ENCODE data around the gene TICAM1.
"Not testable (repeated sequence)": the region's sequence is repeated elsewhere in the genome, so short reads cannot be mapped to it uniquely, and the experiment has no call there.

The TICAM1 gene

GRCh38 chr19:4803736-4804695 lies 27.5 kb downstream of the TICAM1 start:
- DNase-seq = no peak

GRCh38 chr19:4802711-4803110 lies 28.8 kb downstream of the TICAM1 start:
- no peak for DNase-seq

GRCh38 chr19:4801085-4801619 lies 30.4 kb downstream of the TICAM1 start:
- DNase-seq = no peak

GRCh38 chr19:4800591-4801081 lies 30.9 kb downstream of the TICAM1 start:
- no peak for DNase-seq

GRCh38 chr19:4795400-4795799 lies 36.1 kb downstream of the TICAM1 start:
- no peak for DNase-seq

GRCh38 chr19:4794971-4795370 lies 36.5 kb downstream of the TICAM1 start:
- DNase-seq = no peak

GRCh38 chr19:4793278-4793677 lies 38.2 kb downstream of the TICAM1 start:
- DNase-seq = not testable (repeated sequence)

GRCh38 chr19:4792866-4793195 lies 38.7 kb downstream of the TICAM1 start:
- not testable (repeated sequence) for DNase-seq

GRCh38 chr19:4792019-4792865 lies 39.3 kb downstream of the TICAM1 start:
- DNase-seq = not testable (repeated sequence)

- DNase-seq = peak; percentile 99
Observed at GRCh38 chr19:4791183-4792018, 40.1 kb downstream of the TICAM1 start, which contains the start of gene FEM1A. Gene FEM1A, plus strand, starts transcription at chr19:4791734. Its CDS starts 121 bp downstream, at chr19:4791855.

GRCh38 chr19:4786412-4787016 lies 45.0 kb downstream of the TICAM1 start:
- not testable (repeated sequence) for DNase-seq

GRCh38 chr19:4781801-4782200 lies 49.7 kb downstream of the TICAM1 start:
- no peak for DNase-seq

- no peak for DNase-seq
Observed at GRCh38 chr19:4780860-4781259, 50.7 kb downstream of the TICAM1 start.

- DNase-seq = not testable (repeated sequence)
Observed at GRCh38 chr19:4778124-4778523, 53.4 kb downstream of the TICAM1 start.

GRCh38 chr19:4776436-4777211 lies 54.9 kb downstream of the TICAM1 start:
- DNase-seq = no peak

GRCh38 chr19:4775627-4776152 lies 55.8 kb downstream of the TICAM1 start:
- DNase-seq = no peak

GRCh38 chr19:4774136-4774535 lies 57.4 kb downstream of the TICAM1 start:
- DNase-seq = no peak

- DNase-seq = no peak
Observed at GRCh38 chr19:4773047-4773640, 58.4 kb downstream of the TICAM1 start.

GRCh38 chr19:4772566-4772965 lies 58.9 kb downstream of the TICAM1 start:
- no peak for DNase-seq
